Measurements from ENCODE around the gene BNC2. TPM values are rescaled to one million over a fixed set of nuclear protein-coding genes. Genes with fewer than 3 reads are reported as not detected.

Gene BNC2
- total RNA-seq, 4 donors from 2014 or later: 90.2 to 130 (median 100.0) TPM

- H3K27ac ChIP-seq: no peak overlapping the region
- no peaks in the 10 kb centered on the region for H3K27me3 ChIP-seq
- H3K9me3 ChIP-seq: no peaks in the 10 kb centered on the region
- H3K36me3 ChIP-seq: peaks cover 0 to 10% of the 10 kb centered on the region in 2 donors
- H3K4me1 ChIP-seq: peaks cover 0 to 10% (median 0%) of the 10 kb centered on the region in 3 donors
- ATAC-seq: no peak
- 86 to 100% methylated on average over 1 to 4 of the region's 4 CpGs for WGBS, 2 donors (ENCODE audit: low coverage in 1 of 2)
- TF ChIP-seq POLR2AphosphoS5 (IDR thresholded peaks at IDR 0.05) (no peak), EP300 (IDR thresholded peaks at IDR 0.05) (no peak), POLR2A (IDR thresholded peaks at IDR 0.05) (no peak)
- TF ChIP-seq, protein P1, sequence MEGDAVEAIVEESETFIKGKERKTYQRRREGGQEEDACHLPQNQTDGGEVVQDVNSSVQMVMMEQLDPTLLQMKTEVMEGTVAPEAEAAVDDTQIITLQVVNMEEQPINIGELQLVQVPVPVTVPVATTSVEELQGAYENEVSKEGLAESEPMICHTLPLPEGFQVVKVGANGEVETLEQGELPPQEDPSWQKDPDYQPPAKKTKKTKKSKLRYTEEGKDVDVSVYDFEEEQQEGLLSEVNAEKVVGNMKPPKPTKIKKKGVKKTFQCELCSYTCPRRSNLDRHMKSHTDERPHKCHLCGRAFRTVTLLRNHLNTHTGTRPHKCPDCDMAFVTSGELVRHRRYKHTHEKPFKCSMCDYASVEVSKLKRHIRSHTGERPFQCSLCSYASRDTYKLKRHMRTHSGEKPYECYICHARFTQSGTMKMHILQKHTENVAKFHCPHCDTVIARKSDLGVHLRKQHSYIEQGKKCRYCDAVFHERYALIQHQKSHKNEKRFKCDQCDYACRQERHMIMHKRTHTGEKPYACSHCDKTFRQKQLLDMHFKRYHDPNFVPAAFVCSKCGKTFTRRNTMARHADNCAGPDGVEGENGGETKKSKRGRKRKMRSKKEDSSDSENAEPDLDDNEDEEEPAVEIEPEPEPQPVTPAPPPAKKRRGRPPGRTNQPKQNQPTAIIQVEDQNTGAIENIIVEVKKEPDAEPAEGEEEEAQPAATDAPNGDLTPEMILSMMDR (IDR thresholded peaks at IDR 0.05): no peak
- H3K4me3 ChIP-seq: no peak overlapping the region
Observed at GRCh38 chr9:16773116-16773515, 97.4 kb downstream of the BNC2 start.

DNA sequence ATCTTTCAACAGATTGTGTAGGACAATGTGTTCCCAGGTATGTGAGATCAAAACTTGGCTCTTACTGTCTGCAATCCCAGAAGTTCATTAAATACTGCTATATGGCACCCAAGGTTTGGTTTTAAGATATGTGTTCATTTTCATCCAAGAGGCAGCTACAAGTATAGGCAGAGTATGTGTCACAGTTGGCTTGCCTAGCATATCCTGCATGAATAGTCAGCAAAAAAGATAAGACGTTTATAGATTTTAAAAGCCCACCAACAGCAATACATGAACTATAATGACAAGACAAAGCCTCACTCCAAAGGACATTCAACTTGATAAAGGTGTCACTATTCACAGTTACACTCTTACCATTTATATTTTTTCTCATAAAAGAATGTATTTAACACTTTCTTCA is 99.1 kb downstream of the BNC2 start:
- Histone ChIP-seq H3K27me3 (no peaks in the 10 kb centered on the region), H3K4me1 (peaks cover 0 to 10% (median 0%) of the 10 kb centered on the region in 3 donors), H3K27ac (no peak overlapping the region), H3K4me3 (no peak overlapping the region), H3K36me3 (peaks cover 0 to 10% of the 10 kb centered on the region in 2 donors), H3K9me3 (no peaks in the 10 kb centered on the region)
- TF ChIP-seq POLR2AphosphoS5 (IDR thresholded peaks at IDR 0.05) (no peak), POLR2A (IDR thresholded peaks at IDR 0.05) (no peak), EP300 (IDR thresholded peaks at IDR 0.05) (no peak)
- TF ChIP-seq, protein P1 (IDR thresholded peaks at IDR 0.05): no peak
- WGBS, 2 donors (ENCODE audit: low coverage in 1 of 2): 12 to 36% methylated on average over 1 of the region's 1 CpG
- no peak for ATAC-seq

DNA sequence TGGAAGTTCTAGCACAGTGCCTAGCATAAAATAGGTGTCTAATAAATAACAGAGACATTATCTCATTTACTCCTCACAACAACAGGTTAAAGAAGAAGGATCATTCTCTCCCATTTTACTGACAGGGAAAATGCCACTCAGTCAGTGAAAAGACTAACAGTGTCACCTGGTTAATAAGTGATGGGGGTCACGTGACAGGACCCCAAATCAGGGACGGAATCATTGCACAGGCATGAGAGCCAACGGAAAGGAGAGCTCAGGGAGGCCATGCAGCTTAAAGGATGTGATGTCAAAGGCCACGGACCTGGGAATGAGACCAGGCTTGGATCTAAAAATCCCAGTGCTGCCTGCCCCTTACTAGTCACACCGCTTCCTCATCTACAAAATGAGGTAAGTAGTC is 101.2 kb downstream of the BNC2 start:
- ATAC-seq: no peak
- TF ChIP-seq, protein P1 (IDR thresholded peaks at IDR 0.05): no peak
- no peak for TF ChIP-seq POLR2AphosphoS5 (IDR thresholded peaks at IDR 0.05)
- Histone ChIP-seq H3K4me1 (peaks cover 0 to 10% (median 0%) of the 10 kb centered on the region in 3 donors), H3K4me3 (no peak overlapping the region), H3K9me3 (no peaks in the 10 kb centered on the region), H3K36me3 (no peaks in the 10 kb centered on the region), H3K27me3 (no peaks in the 10 kb centered on the region), H3K27ac (no peak overlapping the region)
- 81 to 85% methylated on average over 4 to 5 of the region's 5 CpGs for WGBS, 2 donors (ENCODE audit: low coverage in 1 of 2)

- WGBS, 2 donors (ENCODE audit: low coverage in 1 of 2): 84 to 89% methylated on average over 5 to 6 of the region's 6 CpGs
Observed at GRCh38 chr9:16768816-16769215, 101.7 kb downstream of the BNC2 start.

GRCh38 chr9:16767366-16767765 is 103.1 kb downstream of the BNC2 start:
- Histone ChIP-seq H3K27me3 (no peaks in the 10 kb centered on the region), H3K9me3 (no peaks in the 10 kb centered on the region), H3K27ac (no peak overlapping the region), H3K36me3 (no peaks in the 10 kb centered on the region), H3K4me1 (peaks cover 0 to 10% (median 0%) of the 10 kb centered on the region in 3 donors), H3K4me3 (no peak overlapping the region)
- TF ChIP-seq EP300 (IDR thresholded peaks at IDR 0.05) (no peak), POLR2A (IDR thresholded peaks at IDR 0.05) (no peak), POLR2AphosphoS5 (IDR thresholded peaks at IDR 0.05) (no peak)
- TF ChIP-seq, protein P1 (IDR thresholded peaks at IDR 0.05): no peak
- ATAC-seq: no peak
- WGBS, 2 donors (ENCODE audit: low coverage in 1 of 2): 74 to 84% methylated on average over 3 of the region's 3 CpGs

More at GRCh38 chr9:16768816-16769215, 101.7 kb downstream of the BNC2 start:
- no peak overlapping the region for H3K27ac ChIP-seq
- no peak for ATAC-seq
- no peak for TF ChIP-seq EP300 (IDR thresholded peaks at IDR 0.05)
- no peak for TF ChIP-seq POLR2A (IDR thresholded peaks at IDR 0.05)
- no peak for TF ChIP-seq POLR2AphosphoS5 (IDR thresholded peaks at IDR 0.05)
- H3K36me3 ChIP-seq: no peaks in the 10 kb centered on the region
- H3K9me3 ChIP-seq: no peaks in the 10 kb centered on the region
- H3K27me3 ChIP-seq: no peaks in the 10 kb centered on the region
- peaks cover 0 to 10% (median 0%) of the 10 kb centered on the region in 3 donors for H3K4me1 ChIP-seq
- H3K4me3 ChIP-seq: no peak overlapping the region
